ENCODE results near the gene BTBD3.

Gene BTBD3

GRCh38 chr20:11943778-11944177, 26.1 kb downstream of the BTBD3 start:
- H3K4me3 ChIP-seq (ENCODE audit: low read depth in 1 of 2, low read length in 2 of 2): no peak overlapping the region
- H3K9ac ChIP-seq (ENCODE audit: low read length): no peak overlapping the region
- no peaks in the 10 kb centered on the region for H3K36me3 ChIP-seq (ENCODE audit: insufficient read depth, low read length)
- H3K27me3 ChIP-seq (ENCODE audit: control insufficient read depth in 1 of 2, insufficient read depth in 2 of 2, low read length in 2 of 2): no peaks in the 10 kb centered on the region
- H3K4me1 ChIP-seq (ENCODE audit: insufficient read depth, low read length): no peaks in the 10 kb centered on the region
- H3K9me3 ChIP-seq (ENCODE audit: low read length): no peaks in the 10 kb centered on the region
- H3K27ac ChIP-seq (ENCODE audit: low read depth, low read length): no peak overlapping the region

GRCh38 chr20:11948806-11949205, 31.1 kb downstream of the BTBD3 start:
- H3K4me3 ChIP-seq (ENCODE audit: low read depth in 1 of 2, low read length in 2 of 2): no peak overlapping the region
- H3K9me3 ChIP-seq (ENCODE audit: low read length): no peaks in the 10 kb centered on the region
- H3K27ac ChIP-seq (ENCODE audit: low read depth, low read length): no peak overlapping the region
- no peak overlapping the region for H3K9ac ChIP-seq (ENCODE audit: low read length)
- no peaks in the 10 kb centered on the region for H3K4me1 ChIP-seq (ENCODE audit: insufficient read depth, low read length)
- H3K36me3 ChIP-seq (ENCODE audit: insufficient read depth, low read length): no peaks in the 10 kb centered on the region
- H3K27me3 ChIP-seq (ENCODE audit: control insufficient read depth in 1 of 2, insufficient read depth in 2 of 2, low read length in 2 of 2): no peaks in the 10 kb centered on the region

GRCh38 chr20:11949711-11950110, 32.0 kb downstream of the BTBD3 start:
- Histone ChIP-seq H3K27ac (ENCODE audit: low read depth, low read length) (no peak overlapping the region), H3K9ac (ENCODE audit: low read length) (no peak overlapping the region), H3K9me3 (ENCODE audit: low read length) (no peaks in the 10 kb centered on the region), H3K4me1 (ENCODE audit: insufficient read depth, low read length) (no peaks in the 10 kb centered on the region), H3K4me3 (ENCODE audit: low read depth in 1 of 2, low read length in 2 of 2) (no peak overlapping the region), H3K36me3 (ENCODE audit: insufficient read depth, low read length) (no peaks in the 10 kb centered on the region), H3K27me3 (ENCODE audit: control insufficient read depth in 1 of 2, insufficient read depth in 2 of 2, low read length in 2 of 2) (no peaks in the 10 kb centered on the region)

DNA sequence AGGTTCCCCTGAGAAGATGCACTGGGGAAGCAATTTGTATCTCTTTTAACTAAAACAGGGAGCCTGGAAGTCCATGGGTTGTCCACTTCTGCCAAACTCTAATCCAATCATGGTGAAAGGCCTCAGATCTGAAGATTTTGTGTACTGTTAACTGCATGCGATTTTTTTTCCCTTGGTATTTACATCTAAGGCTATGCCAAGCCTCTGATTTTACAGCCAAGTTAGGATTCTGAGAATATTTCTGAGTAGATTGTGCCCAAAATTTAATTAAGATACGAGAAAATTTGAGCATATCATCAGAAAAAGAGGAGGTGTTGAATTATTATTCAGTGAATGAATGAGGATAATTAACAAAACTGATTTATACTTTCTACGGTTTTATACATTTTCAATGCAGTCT, 34.0 kb downstream of the BTBD3 start:
- no peaks in the 10 kb centered on the region for H3K27me3 ChIP-seq (ENCODE audit: control insufficient read depth in 1 of 2, insufficient read depth in 2 of 2, low read length in 2 of 2)
- no peaks in the 10 kb centered on the region for H3K36me3 ChIP-seq (ENCODE audit: insufficient read depth, low read length)
- no peak overlapping the region for H3K27ac ChIP-seq (ENCODE audit: low read depth, low read length)
- H3K4me3 ChIP-seq (ENCODE audit: low read depth in 1 of 2, low read length in 2 of 2): no peak overlapping the region
- H3K9me3 ChIP-seq (ENCODE audit: low read length): no peaks in the 10 kb centered on the region
- H3K9ac ChIP-seq (ENCODE audit: low read length): no peak overlapping the region
- H3K4me1 ChIP-seq (ENCODE audit: insufficient read depth, low read length): no peaks in the 10 kb centered on the region

DNA sequence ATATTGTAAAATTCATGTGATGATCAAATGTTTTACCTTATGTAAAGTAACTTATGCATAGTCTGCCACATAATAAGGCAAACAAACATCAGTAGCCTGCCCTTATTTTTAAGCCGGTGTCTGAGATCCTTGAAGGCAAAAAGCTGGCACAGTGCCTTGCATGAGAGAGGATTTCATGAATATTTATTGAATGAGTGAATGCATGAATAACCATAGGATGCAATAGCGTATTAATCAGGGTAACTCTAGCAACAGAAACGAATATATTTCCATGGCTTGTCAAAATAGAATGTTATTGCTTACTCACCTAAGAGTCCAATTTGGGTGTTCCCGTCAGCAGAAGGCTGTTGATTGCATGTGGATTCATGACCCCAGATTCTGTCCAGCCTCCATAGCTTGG, 34.9 kb downstream of the BTBD3 start:
- Histone ChIP-seq H3K9ac (ENCODE audit: low read length) (no peak overlapping the region), H3K27me3 (ENCODE audit: control insufficient read depth in 1 of 2, insufficient read depth in 2 of 2, low read length in 2 of 2) (no peaks in the 10 kb centered on the region), H3K36me3 (ENCODE audit: insufficient read depth, low read length) (no peaks in the 10 kb centered on the region), H3K9me3 (ENCODE audit: low read length) (no peaks in the 10 kb centered on the region), H3K4me3 (ENCODE audit: low read depth in 1 of 2, low read length in 2 of 2) (no peak overlapping the region), H3K27ac (ENCODE audit: low read depth, low read length) (no peak overlapping the region), H3K4me1 (ENCODE audit: insufficient read depth, low read length) (no peaks in the 10 kb centered on the region)

DNA sequence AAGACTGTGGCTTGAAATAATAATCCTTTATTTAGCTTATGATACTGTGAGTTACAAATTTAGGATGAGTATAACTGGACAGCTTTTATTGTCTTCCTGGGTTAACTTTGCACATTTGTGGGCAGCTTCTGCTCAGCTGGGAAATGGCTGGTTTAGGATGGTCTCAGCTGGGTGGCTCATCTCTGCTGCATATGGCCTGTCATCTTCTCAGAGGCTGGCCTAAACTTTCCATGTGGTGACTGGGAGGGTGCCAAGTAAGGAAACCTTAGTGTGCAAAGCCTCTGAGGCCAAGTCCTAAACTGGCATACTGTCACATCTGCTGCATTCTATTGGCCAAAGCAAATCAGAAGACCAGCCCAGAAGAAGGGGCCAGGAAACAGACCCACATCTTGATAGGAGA, 40.2 kb downstream of the BTBD3 start:
- Histone ChIP-seq H3K4me1 (ENCODE audit: insufficient read depth, low read length) (no peaks in the 10 kb centered on the region), H3K9ac (ENCODE audit: low read length) (no peak overlapping the region), H3K9me3 (ENCODE audit: low read length) (no peaks in the 10 kb centered on the region), H3K4me3 (ENCODE audit: low read depth in 1 of 2, low read length in 2 of 2) (no peak overlapping the region), H3K27ac (ENCODE audit: low read depth, low read length) (no peak overlapping the region), H3K27me3 (ENCODE audit: control insufficient read depth in 1 of 2, insufficient read depth in 2 of 2, low read length in 2 of 2) (no peaks in the 10 kb centered on the region), H3K36me3 (ENCODE audit: insufficient read depth, low read length) (no peaks in the 10 kb centered on the region)

DNA sequence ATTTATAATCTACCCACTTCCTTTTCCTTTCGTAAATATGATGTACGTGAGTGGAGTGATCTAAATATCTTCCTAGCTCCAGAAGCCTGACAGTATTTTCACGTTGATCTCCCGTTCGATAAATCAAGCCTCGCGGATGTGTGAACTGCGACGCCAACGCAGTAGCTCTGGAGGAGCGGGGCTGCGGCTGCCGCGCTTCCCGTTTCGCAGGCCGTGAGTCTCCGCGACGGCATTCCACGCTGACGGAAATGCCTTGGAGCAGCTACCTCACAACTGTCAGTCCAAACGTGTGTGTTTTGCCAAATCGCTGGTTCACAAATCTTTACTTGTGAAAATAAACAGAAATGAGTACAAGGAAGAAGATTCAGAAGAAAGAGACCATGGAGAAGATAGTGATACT, 41.2 kb downstream of the BTBD3 start:
- Histone ChIP-seq H3K9me3 (ENCODE audit: low read length) (no peaks in the 10 kb centered on the region), H3K36me3 (ENCODE audit: insufficient read depth, low read length) (no peaks in the 10 kb centered on the region), H3K27ac (ENCODE audit: low read depth, low read length) (no peak overlapping the region), H3K9ac (ENCODE audit: low read length) (no peak overlapping the region), H3K4me3 (ENCODE audit: low read depth in 1 of 2, low read length in 2 of 2) (no peak overlapping the region), H3K4me1 (ENCODE audit: insufficient read depth, low read length) (no peaks in the 10 kb centered on the region), H3K27me3 (ENCODE audit: control insufficient read depth in 1 of 2, insufficient read depth in 2 of 2, low read length in 2 of 2) (no peaks in the 10 kb centered on the region)

DNA sequence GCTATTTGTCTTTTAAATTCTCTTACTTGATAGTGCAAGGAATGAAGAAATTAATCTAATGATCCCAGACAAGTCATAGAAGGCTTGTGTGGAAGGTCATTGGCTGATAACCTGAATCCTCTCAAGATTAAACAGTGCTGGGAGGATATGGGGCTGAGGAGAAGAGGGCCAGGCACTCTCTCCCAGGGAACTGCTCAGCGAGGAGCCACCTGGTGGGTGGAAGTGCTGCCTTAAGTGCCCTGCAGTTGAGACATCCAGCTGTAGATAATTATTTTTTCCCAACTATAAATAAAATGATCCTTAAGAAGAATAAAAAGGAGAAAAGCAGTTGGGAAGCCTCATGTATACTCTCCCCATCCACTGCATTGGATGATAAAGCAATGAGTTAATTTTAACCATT, 47.9 kb downstream of the BTBD3 start:
- Histone ChIP-seq H3K9me3 (ENCODE audit: low read length) (no peaks in the 10 kb centered on the region), H3K4me1 (ENCODE audit: insufficient read depth, low read length) (no peaks in the 10 kb centered on the region), H3K9ac (ENCODE audit: low read length) (no peak overlapping the region), H3K4me3 (ENCODE audit: low read depth in 1 of 2, low read length in 2 of 2) (no peak overlapping the region), H3K27ac (ENCODE audit: low read depth, low read length) (no peak overlapping the region), H3K27me3 (ENCODE audit: control insufficient read depth in 1 of 2, insufficient read depth in 2 of 2, low read length in 2 of 2) (no peaks in the 10 kb centered on the region), H3K36me3 (ENCODE audit: insufficient read depth, low read length) (no peaks in the 10 kb centered on the region)

DNA sequence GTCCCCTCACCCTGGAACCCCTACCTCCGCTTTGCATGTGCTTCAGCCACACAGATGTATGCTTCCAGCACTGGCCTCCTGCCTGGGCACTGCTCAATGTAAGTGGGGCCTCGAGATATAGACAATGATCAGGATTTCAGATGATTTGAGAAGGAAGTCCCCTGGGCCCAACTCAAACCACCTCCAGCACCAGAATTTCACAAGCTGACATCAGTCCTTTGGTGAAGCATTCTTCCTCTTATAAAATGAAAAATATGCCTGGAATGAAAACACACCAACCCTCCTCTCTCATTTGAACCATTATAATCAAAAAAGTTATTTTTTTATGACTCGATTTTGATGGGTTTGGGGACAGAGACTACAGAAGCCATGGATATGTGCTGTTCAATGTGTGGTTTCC, 48.5 kb downstream of the BTBD3 start:
- H3K4me3 ChIP-seq (ENCODE audit: low read depth in 1 of 2, low read length in 2 of 2): no peak overlapping the region
- no peak overlapping the region for H3K27ac ChIP-seq (ENCODE audit: low read depth, low read length)
- H3K9me3 ChIP-seq (ENCODE audit: low read length): no peaks in the 10 kb centered on the region
- H3K9ac ChIP-seq (ENCODE audit: low read length): no peak overlapping the region
- no peaks in the 10 kb centered on the region for H3K4me1 ChIP-seq (ENCODE audit: insufficient read depth, low read length)
- H3K27me3 ChIP-seq (ENCODE audit: control insufficient read depth in 1 of 2, insufficient read depth in 2 of 2, low read length in 2 of 2): no peaks in the 10 kb centered on the region
- H3K36me3 ChIP-seq (ENCODE audit: insufficient read depth, low read length): no peaks in the 10 kb centered on the region

DNA sequence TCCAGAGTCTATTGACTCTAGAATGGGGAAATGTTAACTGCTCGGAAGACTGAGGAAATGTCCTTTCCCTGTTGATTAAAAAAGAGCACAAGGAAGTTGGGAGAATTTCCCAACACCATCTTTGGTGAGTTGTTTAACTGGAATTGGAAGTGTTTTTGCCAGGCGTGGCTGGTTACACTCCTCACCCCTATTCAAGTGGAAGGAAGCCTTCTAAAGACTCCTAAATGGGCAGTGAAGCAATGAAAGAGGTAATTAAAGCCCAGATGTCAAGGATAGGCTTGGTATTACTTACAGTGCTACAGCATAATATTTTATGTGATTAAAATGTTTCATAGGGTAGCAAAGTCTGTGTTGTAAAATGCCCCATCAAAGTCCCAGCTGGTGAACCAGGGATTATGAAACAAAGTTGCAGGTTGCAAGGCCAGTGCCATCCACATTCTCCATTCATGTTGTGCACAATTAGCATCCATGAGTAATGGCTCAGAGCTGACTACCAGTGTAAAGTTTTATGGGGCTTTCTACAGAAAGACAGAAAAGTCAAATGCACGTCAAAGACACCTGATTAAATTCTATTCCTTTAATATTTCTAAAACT, 52.6 kb downstream of the BTBD3 start:
- Histone ChIP-seq H3K27me3 (ENCODE audit: control insufficient read depth in 1 of 2, insufficient read depth in 2 of 2, low read length in 2 of 2) (no peaks in the 10 kb centered on the region), H3K4me3 (ENCODE audit: low read depth in 1 of 2, low read length in 2 of 2) (no peak overlapping the region), H3K9me3 (ENCODE audit: low read length) (no peaks in the 10 kb centered on the region), H3K27ac (ENCODE audit: low read depth, low read length) (no peak overlapping the region), H3K36me3 (ENCODE audit: insufficient read depth, low read length) (no peaks in the 10 kb centered on the region), H3K4me1 (ENCODE audit: insufficient read depth, low read length) (no peaks in the 10 kb centered on the region), H3K9ac (ENCODE audit: low read length) (no peak overlapping the region)

- H3K27ac ChIP-seq (ENCODE audit: low read depth, low read length): no peak overlapping the region
- H3K9me3 ChIP-seq (ENCODE audit: low read length): no peaks in the 10 kb centered on the region
- no peaks in the 10 kb centered on the region for H3K4me1 ChIP-seq (ENCODE audit: insufficient read depth, low read length)
- no peaks in the 10 kb centered on the region for H3K27me3 ChIP-seq (ENCODE audit: control insufficient read depth in 1 of 2, insufficient read depth in 2 of 2, low read length in 2 of 2)
- no peak overlapping the region for H3K4me3 ChIP-seq (ENCODE audit: low read depth in 1 of 2, low read length in 2 of 2)
- no peaks in the 10 kb centered on the region for H3K36me3 ChIP-seq (ENCODE audit: insufficient read depth, low read length)
- no peak overlapping the region for H3K9ac ChIP-seq (ENCODE audit: low read length)
These were observed 54.8 kb downstream of the BTBD3 start for GRCh38 chr20:11972478-11972877.
